ENCODE results near the gene ZNF587. TPM values are rescaled to one million over a fixed set of nuclear protein-coding genes. Genes with fewer than 3 reads are reported as not detected.
"Not testable (repeated sequence)": the region's sequence is repeated elsewhere in the genome, so short reads cannot be mapped to it uniquely, and the experiment has no call there.

Gene ZNF587
- total and polyA plus RNA-seq, 9 donors, result 7.5 to 20.6 (median 12.8) TPM

GRCh38 chr19:57847164-57847563 is 2.5 kb upstream of the ZNF587 start:
- not testable (repeated sequence) for H3K27me3 ChIP-seq (ENCODE audit: control insufficient read depth, insufficient read depth, low read length); DNase-seq; H3K9me3 ChIP-seq (replicated peaks; ENCODE audit: control insufficient read depth, low read depth, low read length); H3K4me3 ChIP-seq (ENCODE audit: low read length); H3K27ac ChIP-seq (ENCODE audit: low read length)
- Histone ChIP-seq H3K36me3 (ENCODE audit: control insufficient read depth, insufficient read depth, low read length) (peaks cover 14% of the 10 kb centered on the region), H3K4me1 (ENCODE audit: control insufficient read depth, insufficient read depth, low read length) (peaks cover 11% of the 10 kb centered on the region)
- WGBS (ENCODE audit: insufficient coverage), result no CpG with 5 or more reads among the region's 3 CpGs

- H3K27ac ChIP-seq (ENCODE audit: low read length); H3K9me3 ChIP-seq (replicated peaks; ENCODE audit: control insufficient read depth, low read depth, low read length); H3K27me3 ChIP-seq (ENCODE audit: control insufficient read depth, insufficient read depth, low read length); H3K4me3 ChIP-seq (ENCODE audit: low read length); DNase-seq: not testable (repeated sequence)
- H3K4me1 ChIP-seq (ENCODE audit: control insufficient read depth, insufficient read depth, low read length), result peaks cover 11% of the 10 kb centered on the region
- WGBS (ENCODE audit: insufficient coverage), result no CpG with 5 or more reads among the region's 2 CpGs
- peaks cover 16% of the 10 kb centered on the region for H3K36me3 ChIP-seq (ENCODE audit: control insufficient read depth, insufficient read depth, low read length)
These were observed 445 bp upstream of the ZNF587 start for GRCh38 chr19:57849162-57849665.

- Histone ChIP-seq H3K9me3 (replicated peaks; ENCODE audit: control insufficient read depth, low read depth, low read length) (peaks cover 4% of the 10 kb centered on the region), H3K4me3 (ENCODE audit: low read length) (peak overlapping the region; percentile 68), H3K36me3 (ENCODE audit: control insufficient read depth, insufficient read depth, low read length) (peaks cover 18% of the 10 kb centered on the region), H3K27ac (ENCODE audit: low read length) (peak overlapping the region; percentile 78), H3K4me1 (ENCODE audit: control insufficient read depth, insufficient read depth, low read length) (peaks cover 11% of the 10 kb centered on the region), H3K27me3 (ENCODE audit: control insufficient read depth, insufficient read depth, low read length) (no peaks in the 10 kb centered on the region)
- DNase-seq, result peak; percentile 21
- WGBS (ENCODE audit: insufficient coverage), result 16% methylated on average over 10 of the region's 11 CpGs
These were observed 926 bp downstream of the ZNF587 start for GRCh38 chr19:57850553-57851017.

- WGBS (ENCODE audit: insufficient coverage), result 100% methylated on average over 1 of the region's 6 CpGs
- Histone ChIP-seq H3K36me3 (ENCODE audit: control insufficient read depth, insufficient read depth, low read length) (peaks cover 26% of the 10 kb centered on the region), H3K4me1 (ENCODE audit: control insufficient read depth, insufficient read depth, low read length) (peaks cover 11% of the 10 kb centered on the region)
- H3K27me3 ChIP-seq (ENCODE audit: control insufficient read depth, insufficient read depth, low read length); H3K4me3 ChIP-seq (ENCODE audit: low read length); DNase-seq; H3K27ac ChIP-seq (ENCODE audit: low read length); H3K9me3 ChIP-seq (replicated peaks; ENCODE audit: control insufficient read depth, low read depth, low read length): not testable (repeated sequence)
These were observed 2.3 kb downstream of the ZNF587 start for GRCh38 chr19:57851812-57852603.

- WGBS (ENCODE audit: insufficient coverage), result no CpG with 5 or more reads among the region's 2 CpGs
- H3K4me3 ChIP-seq (ENCODE audit: low read length); DNase-seq; H3K27ac ChIP-seq (ENCODE audit: low read length); H3K9me3 ChIP-seq (replicated peaks; ENCODE audit: control insufficient read depth, low read depth, low read length); H3K27me3 ChIP-seq (ENCODE audit: control insufficient read depth, insufficient read depth, low read length): not testable (repeated sequence)
- peaks cover 43% of the 10 kb centered on the region for H3K36me3 ChIP-seq (ENCODE audit: control insufficient read depth, insufficient read depth, low read length)
- peaks cover 11% of the 10 kb centered on the region for H3K4me1 ChIP-seq (ENCODE audit: control insufficient read depth, insufficient read depth, low read length)
These were observed 4.5 kb downstream of the ZNF587 start for GRCh38 chr19:57854117-57854516.

- H3K9me3 ChIP-seq (replicated peaks; ENCODE audit: control insufficient read depth, low read depth, low read length), result peaks cover 44% of the 10 kb centered on the region
- H3K4me3 ChIP-seq (ENCODE audit: low read length); DNase-seq; H3K4me1 ChIP-seq (ENCODE audit: control insufficient read depth, insufficient read depth, low read length); H3K27me3 ChIP-seq (ENCODE audit: control insufficient read depth, insufficient read depth, low read length); H3K27ac ChIP-seq (ENCODE audit: low read length): not testable (repeated sequence)
- peaks cover 76% of the 10 kb centered on the region for H3K36me3 ChIP-seq (ENCODE audit: control insufficient read depth, insufficient read depth, low read length)
- no CpG with 5 or more reads among the region's 3 CpGs for WGBS (ENCODE audit: insufficient coverage)
These were observed 12.7 kb downstream of the ZNF587 start for GRCh38 chr19:57862351-57862750.

GRCh38 chr19:57867868-57868492 is 18.3 kb downstream of the ZNF587 start:
- Histone ChIP-seq H3K4me3 (ENCODE audit: low read length) (no peak overlapping the region), H3K27ac (ENCODE audit: low read length) (no peak overlapping the region), H3K4me1 (ENCODE audit: control insufficient read depth, insufficient read depth, low read length) (no peaks in the 10 kb centered on the region), H3K9me3 (replicated peaks; ENCODE audit: control insufficient read depth, low read depth, low read length) (peaks cover 72% of the 10 kb centered on the region), H3K36me3 (ENCODE audit: control insufficient read depth, insufficient read depth, low read length) (peaks cover 39% of the 10 kb centered on the region), H3K27me3 (ENCODE audit: control insufficient read depth, insufficient read depth, low read length) (no peaks in the 10 kb centered on the region)
- no peak for DNase-seq
- 97% methylated on average over 4 of the region's 7 CpGs for WGBS (ENCODE audit: insufficient coverage)

- H3K36me3 ChIP-seq (ENCODE audit: control insufficient read depth, insufficient read depth, low read length), result peaks cover 33% of the 10 kb centered on the region
- not testable (repeated sequence) for DNase-seq
These were observed 20.0 kb downstream of the ZNF587 start for GRCh38 chr19:57869655-57870054.

GRCh38 chr19:57870225-57870624 is 20.6 kb downstream of the ZNF587 start:
- H3K27me3 ChIP-seq (ENCODE audit: control insufficient read depth, insufficient read depth, low read length), result no peaks in the 10 kb centered on the region
- no peak overlapping the region for H3K27ac ChIP-seq (ENCODE audit: low read length)
- no peak for DNase-seq
- H3K4me3 ChIP-seq (ENCODE audit: low read length), result no peak overlapping the region
- WGBS (ENCODE audit: insufficient coverage), result no CpG with 5 or more reads among the region's 2 CpGs
- H3K9me3 ChIP-seq (replicated peaks; ENCODE audit: control insufficient read depth, low read depth, low read length), result peaks cover 78% of the 10 kb centered on the region
- no peaks in the 10 kb centered on the region for H3K4me1 ChIP-seq (ENCODE audit: control insufficient read depth, insufficient read depth, low read length)
- peaks cover 32% of the 10 kb centered on the region for H3K36me3 ChIP-seq (ENCODE audit: control insufficient read depth, insufficient read depth, low read length)

More at GRCh38 chr19:57869655-57870054, 20.0 kb downstream of the ZNF587 start:
- H3K4me1 ChIP-seq (ENCODE audit: control insufficient read depth, insufficient read depth, low read length); H3K27ac ChIP-seq (ENCODE audit: low read length); H3K27me3 ChIP-seq (ENCODE audit: control insufficient read depth, insufficient read depth, low read length); H3K4me3 ChIP-seq (ENCODE audit: low read length): not testable (repeated sequence)
- H3K9me3 ChIP-seq (replicated peaks; ENCODE audit: control insufficient read depth, low read depth, low read length), result peaks cover 77% of the 10 kb centered on the region
- WGBS (ENCODE audit: insufficient coverage), result no CpG with 5 or more reads among the region's 6 CpGs

GRCh38 chr19:57872450-57872849 is 22.8 kb downstream of the ZNF587 start:
- Histone ChIP-seq H3K4me3 (ENCODE audit: low read length) (no peak overlapping the region), H3K36me3 (ENCODE audit: control insufficient read depth, insufficient read depth, low read length) (peaks cover 24% of the 10 kb centered on the region), H3K27ac (ENCODE audit: low read length) (no peak overlapping the region), H3K27me3 (ENCODE audit: control insufficient read depth, insufficient read depth, low read length) (no peaks in the 10 kb centered on the region), H3K9me3 (replicated peaks; ENCODE audit: control insufficient read depth, low read depth, low read length) (peaks cover 75% of the 10 kb centered on the region), H3K4me1 (ENCODE audit: control insufficient read depth, insufficient read depth, low read length) (no peaks in the 10 kb centered on the region)
- DNase-seq, result no peak
